ENCODE data around the gene PDE11A.
A peak's percentile ranks its signal among the peaks of the same experiment; 100 is the strongest.

Gene PDE11A

DNA sequence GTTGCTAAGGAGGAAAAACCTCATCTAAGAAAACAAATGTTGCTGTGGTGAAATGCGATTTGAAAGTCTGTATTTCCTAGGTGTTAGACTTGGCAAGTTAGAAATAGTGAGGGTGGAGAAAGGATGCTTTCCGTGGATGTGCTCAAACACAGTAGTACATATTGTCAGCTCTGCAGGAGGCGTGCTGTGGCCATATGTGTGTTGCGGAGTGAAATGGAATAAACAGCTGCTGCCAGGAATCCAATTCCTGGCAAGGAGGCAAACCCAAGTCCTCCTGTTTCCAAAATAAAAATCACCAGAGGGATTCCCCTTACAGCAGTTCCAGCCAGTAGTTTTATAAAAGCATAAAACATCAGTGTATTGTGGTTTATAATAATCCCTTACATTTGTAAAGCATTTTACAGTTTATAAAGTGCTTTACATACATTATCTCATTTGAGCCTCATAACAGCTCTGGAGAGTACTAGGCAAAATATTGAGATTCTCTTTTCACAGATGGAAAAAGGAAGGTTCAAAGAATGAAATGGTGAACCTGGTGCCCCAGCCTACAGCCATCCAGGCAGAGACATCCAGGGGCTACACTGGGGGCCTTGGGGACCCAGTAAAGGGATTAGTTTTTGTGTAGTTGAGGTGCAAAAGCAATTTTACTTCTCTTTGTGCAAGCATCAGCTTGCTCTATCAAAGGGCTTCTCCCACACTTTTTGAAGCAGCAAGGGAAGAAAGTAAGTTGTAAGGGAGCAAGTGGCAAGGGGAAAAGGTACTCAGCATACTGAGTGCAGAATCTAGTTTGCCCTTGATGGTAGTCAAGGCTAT is 474.0 kb downstream of the PDE11A start:
- no peak for DNase-seq (ENCODE audit: low spot score)

DNA sequence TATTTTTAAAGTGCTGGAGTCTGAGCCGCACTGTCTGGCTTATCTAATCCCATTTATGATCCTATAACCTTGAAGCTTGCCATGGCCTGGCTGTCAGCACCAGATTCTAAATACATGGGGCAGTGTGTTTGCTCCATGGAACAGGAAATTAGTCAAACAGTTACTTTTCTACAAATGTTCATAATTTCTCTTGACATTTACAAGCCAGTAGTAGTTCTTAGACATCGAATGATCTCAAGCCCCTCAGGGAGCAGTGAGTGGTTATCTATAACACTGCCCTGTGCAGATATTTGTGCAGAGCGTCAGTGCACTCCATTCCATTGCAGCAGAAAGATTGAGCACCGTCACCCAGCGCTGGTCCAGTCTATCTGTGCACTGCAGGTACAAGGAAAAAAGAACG is 474.8 kb downstream of the PDE11A start:
- DNase-seq (ENCODE audit: low spot score) = no peak

DNA sequence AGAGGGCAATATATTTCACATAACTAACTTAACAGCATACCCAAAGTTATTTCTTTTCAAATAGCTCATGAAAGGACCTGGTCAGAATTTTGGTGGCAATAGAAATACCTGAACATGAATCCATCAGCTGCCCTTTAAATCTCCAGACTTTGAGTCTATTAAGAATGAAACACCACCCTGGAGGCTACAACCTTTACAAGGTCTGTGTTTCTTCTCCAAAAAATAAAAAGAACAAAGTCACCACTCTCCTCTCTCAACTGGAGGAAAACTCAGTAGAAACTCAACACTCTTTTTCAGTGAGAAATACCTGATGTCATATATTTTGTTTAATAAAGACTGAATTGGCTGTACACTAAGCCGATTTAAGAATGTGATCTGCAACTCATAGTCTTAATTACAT is 475.7 kb downstream of the PDE11A start:
- DNase-seq (ENCODE audit: low spot score) = no peak

DNA sequence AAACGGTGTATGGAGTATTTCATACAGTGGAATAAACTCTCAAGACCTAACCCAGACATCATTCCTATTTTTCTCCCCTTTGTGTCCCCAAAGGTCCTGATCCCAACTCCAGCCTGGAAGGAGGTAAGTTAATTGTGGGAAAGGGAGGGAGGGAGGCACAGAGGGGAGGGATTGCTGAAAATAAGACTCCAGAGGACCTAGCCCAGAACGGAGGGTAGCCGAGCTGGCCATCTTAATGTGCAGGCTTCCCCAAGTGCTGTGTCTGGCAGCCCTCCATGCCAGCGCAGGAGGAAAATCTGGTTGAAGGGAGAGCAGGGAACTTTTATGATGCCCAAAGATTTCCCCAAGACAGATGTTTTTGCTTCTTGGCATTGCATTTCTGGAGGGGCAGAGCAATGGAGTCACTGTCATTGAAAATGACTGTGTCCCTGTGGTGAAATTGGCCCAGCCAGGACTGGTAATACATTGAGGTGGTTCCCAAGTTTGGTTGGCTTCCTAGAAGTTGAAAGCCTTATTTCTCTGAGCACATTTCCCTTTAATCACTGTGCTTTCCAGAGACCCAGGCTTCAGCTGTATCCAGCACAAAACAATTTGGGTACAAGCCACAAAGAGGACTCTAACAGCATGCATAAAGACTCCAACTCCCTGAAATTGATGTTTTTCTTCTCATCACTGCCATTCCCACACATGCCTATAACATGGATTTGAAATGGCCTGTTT is 477.3 kb downstream of the PDE11A start:
- no peak for DNase-seq (ENCODE audit: low spot score)

DNA sequence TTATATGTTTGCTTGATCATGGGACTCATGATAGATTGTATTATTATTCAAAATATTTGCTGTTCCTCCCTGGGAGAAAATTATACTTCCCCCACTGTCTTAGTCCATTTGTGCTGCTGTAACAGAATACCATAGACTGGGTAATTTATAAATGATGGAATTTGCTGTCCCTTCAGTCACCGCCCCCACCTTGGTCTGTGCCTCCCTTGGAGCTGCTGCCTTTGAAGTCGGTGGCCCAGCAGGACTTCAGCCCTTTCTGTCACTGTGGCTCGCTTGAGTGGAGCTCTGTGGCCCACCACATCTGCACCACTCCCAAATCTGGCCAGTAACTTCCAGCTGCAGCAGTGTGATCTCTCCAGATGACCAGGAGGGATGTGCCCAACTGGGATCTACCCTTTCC is 479.2 kb downstream of the PDE11A start:
- no peak for DNase-seq (ENCODE audit: low spot score)

DNA sequence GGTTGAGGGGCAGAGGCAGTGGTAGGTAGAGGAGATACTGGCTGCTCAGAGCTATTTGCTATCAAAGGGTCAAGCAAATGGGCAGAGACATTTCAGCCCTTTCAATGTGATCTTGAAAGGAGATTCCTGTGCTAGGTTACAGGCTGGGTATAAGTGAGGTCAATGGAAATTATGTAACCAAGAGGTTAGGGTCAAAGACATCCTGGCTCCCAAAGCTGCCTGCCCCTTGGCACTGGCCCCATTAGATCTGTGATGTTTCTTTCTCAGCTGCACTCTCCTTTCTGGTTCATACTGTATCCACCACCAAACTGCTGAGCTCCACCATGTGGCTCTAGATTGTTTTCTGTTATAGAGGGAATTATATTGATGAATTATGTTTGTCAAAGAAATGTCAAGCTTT is 479.6 kb downstream of the PDE11A start:
- no peak for DNase-seq (ENCODE audit: low spot score)

DNA sequence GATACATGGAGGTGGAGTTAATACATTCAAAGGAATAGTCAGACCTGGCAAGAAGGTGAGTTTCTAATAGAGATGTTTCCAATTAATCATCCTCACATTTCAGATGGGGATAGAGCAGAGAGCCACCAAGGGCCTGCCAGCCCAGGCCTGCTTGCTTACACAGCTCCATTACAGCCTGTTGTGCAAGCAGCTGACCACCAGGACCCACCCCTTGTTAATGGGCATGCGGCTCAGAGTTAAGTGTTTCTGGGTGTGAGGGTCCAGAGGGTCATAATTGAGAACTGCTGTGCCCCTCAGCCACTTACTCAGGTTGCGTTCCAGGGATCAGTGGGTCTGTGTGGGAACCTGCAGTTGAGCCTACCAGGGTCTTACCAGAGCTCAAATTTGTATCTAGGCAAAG is 480.2 kb downstream of the PDE11A start:
- no peak for DNase-seq (ENCODE audit: low spot score)

DNA sequence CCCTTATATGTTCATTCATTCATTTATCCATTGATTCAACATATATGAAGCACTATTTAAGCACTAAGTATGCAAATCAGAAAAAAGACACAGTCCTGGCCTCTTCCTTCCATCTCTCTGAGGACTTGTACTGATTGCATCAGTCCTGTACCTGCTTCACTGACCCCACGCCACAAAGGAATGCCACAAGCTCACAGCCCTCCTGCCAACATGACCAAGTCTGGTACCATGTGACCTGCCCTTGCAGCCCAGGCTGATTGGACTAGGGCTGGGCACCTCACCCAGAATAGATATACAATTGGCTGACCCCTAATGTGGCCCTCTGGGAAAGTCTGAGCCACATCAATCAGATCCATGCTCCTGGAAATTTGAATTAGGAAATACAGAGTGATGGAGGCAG is 483.4 kb downstream of the PDE11A start:
- peak; percentile 63 for DNase-seq (ENCODE audit: low spot score)

DNA sequence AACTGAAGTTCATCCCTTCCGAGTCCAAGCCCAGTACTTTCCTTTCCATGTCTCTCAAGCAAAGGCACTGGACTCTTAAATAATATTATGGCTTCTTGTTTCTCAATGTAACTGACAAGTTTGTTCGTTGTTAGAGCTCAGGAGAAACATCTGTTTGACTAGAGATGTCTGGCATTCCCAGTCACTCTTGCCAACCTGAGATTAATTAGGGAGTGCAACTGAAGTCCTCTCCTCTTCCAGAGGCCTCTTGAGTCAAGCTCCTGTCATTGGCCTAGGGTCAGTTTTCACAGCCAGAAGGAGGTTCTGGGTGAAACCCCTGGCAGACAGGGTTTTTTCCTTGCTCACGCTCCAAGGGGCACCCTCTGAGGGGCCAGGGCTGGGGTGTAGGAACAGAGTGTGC is 483.9 kb downstream of the PDE11A start:
- DNase-seq (ENCODE audit: low spot score) = no peak

DNA sequence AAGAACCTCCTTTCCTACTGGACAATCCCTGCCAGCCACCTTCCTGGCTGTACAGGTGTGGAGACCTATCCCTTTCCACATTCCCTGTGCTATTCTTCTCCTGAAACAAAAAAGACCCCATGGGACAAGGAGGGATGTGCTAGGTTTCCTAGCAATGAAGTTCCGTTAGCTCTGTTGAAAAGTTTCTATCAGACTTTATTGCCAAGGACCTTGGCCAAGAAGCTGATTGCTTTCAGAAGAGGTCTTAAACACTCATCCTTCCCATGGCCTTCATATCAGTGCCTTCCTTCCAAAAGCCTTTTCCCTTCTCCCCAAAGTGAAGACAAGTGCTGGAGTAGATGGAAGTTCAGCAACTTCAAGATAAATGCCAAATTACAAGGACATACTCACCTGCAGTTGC is 485.2 kb downstream of the PDE11A start:
- DNase-seq (ENCODE audit: low spot score) = no peak

DNA sequence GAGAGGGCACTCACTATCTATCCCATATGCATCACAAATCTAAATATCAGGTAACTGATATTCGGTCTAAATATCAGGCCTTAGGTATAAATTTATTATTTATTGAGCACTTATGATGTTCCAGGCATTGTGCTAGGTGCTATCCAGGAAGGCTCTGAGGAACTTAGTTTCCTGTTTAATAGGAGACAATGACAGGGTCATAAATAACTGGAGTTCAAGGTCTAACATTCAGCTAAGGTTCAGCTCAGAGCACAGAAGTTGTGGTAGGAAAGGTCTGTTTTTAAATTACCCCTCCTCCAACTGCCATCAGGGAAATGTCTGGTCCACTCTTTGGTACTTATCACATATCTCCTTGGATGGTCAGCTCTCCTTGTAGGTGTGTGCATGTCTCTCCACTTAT is 486.4 kb downstream of the PDE11A start:
- DNase-seq (ENCODE audit: low spot score) = no peak

DNA sequence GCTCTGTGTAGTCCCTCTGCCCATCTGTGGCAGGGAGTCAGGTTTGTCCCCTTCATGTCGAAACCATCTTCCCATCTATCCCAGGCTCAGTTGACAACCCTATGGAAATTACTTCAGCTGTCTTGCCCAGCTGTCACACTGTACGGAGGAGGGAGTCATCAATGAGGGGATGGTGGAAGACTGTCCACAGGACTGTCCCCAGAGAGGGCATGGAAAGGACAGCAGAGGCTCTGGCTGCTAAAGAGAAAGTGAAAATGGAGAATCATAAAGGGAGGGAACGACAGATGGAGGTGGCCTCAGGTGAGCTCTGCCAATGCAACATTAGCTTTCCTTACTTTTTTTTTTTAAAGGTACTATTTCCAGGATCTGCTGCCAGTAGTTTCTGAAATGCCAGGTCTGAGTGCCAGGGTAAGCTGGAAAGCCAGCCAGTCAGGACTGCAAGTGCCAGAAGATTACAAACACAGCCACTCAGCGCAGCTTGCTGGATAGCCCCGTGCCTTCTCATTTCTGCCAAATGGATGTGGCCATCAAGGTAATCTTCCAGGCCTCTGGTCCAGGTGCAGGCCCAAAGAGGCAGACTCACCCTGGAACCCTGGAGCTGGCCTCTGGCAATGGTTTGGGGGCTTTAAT is 487.2 kb downstream of the PDE11A start:
- no peak for DNase-seq (ENCODE audit: low spot score)

DNA sequence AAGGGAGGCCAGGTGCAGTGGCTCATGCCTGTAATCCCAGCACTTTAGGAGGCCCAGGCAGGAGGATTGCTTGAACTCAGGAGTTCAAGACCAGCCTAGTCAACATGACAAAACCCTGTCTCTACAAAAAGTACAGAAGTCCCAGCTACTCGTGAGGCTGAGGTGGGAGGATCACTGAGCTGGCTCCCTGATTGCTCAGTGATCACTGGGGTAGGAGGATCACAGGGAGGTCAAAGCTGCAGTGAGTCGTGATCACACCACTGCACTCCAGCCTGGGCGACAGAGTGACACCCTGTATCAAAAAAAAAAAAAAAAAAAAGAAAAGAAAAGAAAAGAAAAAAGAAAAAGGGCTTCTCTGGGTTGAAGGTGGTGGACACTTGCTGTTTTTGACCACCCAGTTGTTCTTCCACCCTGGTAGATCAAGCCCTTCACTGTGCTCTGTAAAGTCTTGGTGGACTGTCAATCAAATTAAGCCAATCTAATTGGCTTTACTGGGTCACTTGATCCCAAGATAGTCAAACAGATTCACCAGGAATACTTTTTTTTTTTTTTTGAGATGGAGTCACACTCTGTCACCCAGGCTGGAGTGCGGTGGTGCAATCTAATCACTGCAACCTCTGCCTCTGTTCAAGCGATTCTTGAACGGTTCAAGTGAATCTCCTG is 488.4 kb downstream of the PDE11A start:
- DNase-seq (ENCODE audit: low spot score) = peak; percentile 44

DNA sequence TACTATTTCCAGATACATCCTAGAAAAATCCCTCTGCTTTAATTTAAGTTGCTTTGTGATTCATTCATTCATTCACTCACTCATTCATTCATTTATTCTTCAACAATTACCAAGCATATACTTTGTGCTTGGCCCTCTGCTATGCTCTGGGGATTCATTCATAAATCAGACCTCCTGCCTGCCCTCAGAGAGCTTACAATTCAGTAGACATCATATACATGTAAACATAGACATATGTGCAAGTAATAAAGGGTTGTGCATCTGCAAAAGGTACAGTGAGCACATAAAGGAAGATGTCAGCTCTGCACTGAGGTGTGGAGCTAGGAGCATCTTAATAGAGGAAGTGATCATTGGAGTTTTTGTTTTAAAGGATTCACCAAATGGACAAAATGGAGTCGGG is 490.6 kb downstream of the PDE11A start:
- no peak for DNase-seq (ENCODE audit: low spot score)

DNA sequence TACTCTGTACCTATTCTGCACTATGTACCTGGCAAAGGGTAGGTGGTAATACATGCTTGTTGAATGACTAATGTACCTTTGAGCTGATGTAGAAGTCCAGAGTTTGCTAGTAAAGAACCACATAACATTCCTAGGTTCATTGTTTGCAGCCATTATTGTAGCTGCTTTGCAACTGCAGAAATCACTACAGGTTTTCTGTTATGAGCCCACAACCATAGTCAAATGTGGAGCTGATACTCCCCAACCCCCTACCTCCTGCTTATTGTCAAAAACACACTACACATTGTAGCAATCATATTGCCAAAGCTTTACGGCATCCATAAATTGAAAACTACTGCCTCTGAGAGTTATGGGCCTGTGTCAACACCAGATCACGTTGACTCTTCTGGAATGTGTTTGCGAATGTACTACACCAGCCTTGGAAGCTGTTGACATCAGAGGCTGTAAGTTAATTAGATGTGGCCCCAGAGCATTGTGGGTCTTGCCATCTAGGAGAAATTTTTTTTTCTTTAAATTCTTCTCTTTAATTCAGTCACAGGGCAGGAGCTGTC is 493.0 kb downstream of the PDE11A start:
- DNase-seq (ENCODE audit: low spot score) = peak; percentile 7

DNA sequence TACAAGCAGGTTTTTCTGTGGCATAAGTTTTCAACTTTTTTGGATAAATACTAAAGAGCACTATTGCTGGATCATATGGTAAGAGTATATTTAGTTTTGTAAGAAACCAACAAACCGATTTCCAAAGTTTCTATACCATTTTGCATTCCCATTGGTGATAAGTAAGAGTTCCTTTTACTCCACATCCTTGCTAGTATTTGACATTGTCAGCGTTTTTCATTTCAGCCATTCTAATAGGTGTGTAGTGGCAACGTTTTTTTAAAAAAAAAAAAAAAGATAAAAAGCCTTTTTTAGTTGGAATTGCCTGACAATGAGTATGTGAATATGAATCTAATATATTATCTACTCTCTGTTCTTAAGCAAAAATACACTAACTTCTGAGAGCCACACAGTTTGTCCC is 494.1 kb downstream of the PDE11A start:
- no peak for DNase-seq (ENCODE audit: low spot score)

DNA sequence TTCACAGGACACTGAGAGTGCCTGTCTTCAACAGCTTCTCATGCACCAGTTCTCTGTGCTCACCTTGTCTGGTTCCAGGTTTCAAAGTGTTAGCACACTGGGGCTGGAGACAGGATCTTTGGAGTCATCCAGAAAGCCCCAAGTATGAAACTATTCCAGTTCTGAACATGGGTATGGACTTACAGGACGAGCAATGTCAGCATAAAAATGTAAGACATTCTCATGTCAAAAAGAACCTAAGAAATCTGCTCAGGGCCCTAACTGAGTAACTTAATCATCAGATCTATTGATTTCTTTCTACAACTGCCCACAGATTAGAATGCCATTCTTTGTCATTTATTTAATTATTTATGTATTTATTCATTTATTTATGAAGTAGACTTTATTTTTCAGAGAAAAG is 495.5 kb downstream of the PDE11A start:
- DNase-seq (ENCODE audit: low spot score) = no peak

DNA sequence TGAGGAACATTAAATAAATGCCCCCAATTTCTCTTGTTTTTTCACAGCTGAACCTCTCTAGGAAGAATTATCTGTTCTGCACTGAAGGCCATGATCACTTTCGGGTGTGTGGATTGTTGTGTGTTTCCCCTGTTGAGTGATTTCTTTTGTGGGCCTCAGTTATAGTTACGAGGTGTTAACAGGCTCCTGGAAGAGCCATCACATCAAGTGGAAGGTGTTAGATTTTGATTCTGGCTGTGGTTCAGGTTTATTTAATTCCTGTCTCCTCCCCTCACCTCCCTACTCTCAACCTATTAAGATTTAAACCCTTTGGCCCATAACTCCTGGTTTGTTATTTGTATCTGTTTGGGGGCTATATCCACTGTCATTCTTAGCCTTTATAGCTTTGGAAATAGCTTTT is 497.2 kb downstream of the PDE11A start:
- no peak for DNase-seq (ENCODE audit: low spot score)

DNA sequence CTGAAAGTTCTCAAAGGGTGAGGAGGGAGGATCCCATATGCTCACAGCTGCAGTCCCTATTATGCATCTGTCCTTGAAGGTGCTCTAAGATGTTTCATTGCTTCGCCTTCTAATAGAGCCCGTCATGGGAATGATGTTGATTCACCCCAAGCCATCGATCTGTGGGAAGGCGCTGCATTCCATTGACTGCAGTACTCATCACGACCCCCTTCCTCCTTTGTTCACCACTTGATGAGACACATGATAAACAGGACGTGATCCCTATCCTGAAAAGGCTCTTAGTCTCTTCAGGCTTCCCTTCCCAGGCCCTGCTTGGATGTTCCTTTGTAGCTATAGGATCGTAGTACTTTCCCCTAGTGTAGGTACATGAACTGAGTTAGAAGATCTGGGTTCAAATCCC is 498.2 kb downstream of the PDE11A start:
- DNase-seq (ENCODE audit: low spot score) = no peak
